IPS-20b (cell line): ENCODE measurements around the gene RAI14.
"Not testable (repeated sequence)": the region's sequence is repeated elsewhere in the genome, so short reads cannot be mapped to it uniquely, and the experiment has no call there.

ENCODE experiments used
- H3K27ac ChIP-seq: one replicate; pipeline ENCODE4 v1.5.1; 2013; ENCODE audit warnings: low read length
- H3K27me3 ChIP-seq: 2 replicates; pipeline ENCODE4 v1.6.1; 2013; ENCODE audit warnings: mild to moderate bottlenecking, low read length, inconsistent platforms; ENCODE audit not compliant: insufficient read depth
- H3K36me3 ChIP-seq: 2 replicates; pipeline ENCODE4 v1.6.1; 2013; ENCODE audit warnings: low read depth, mild to moderate bottlenecking, inconsistent platforms, low read length, moderate library complexity; ENCODE audit not compliant: insufficient read depth
- H3K4me1 ChIP-seq: 2 replicates; pipeline ENCODE4 v1.6.1; 2013; ENCODE audit warnings: mild to moderate bottlenecking, control low read depth, inconsistent platforms, low read length, moderate library complexity; ENCODE audit not compliant: insufficient read depth
- H3K4me3 ChIP-seq: 2 replicates; pipeline ENCODE4 v1.5.1; 2013; ENCODE audit warnings: mild to moderate bottlenecking, low read length, inconsistent platforms
- H3K9ac ChIP-seq: 2 replicates; pipeline ENCODE4 v1.6.1; 2013; ENCODE audit warnings: low read depth, mild to moderate bottlenecking, inconsistent platforms, low read length, moderate library complexity
- H3K9me3 ChIP-seq: 2 replicates; pipeline ENCODE4 v1.6.1; 2013; ENCODE audit warnings: mild to moderate bottlenecking, low read depth, low read length, inconsistent platforms; ENCODE audit not compliant: insufficient read depth

Gene RAI14

GRCh38 chr5:34719029-34719428, 62.9 kb downstream of the RAI14 start:
- Histone ChIP-seq H3K4me1 (peaks cover 38% of the 10 kb centered on the region), H3K36me3 (no peaks in the 10 kb centered on the region), H3K4me3 (no peak overlapping the region), H3K27me3 (no peaks in the 10 kb centered on the region), H3K9ac (no peak overlapping the region), H3K9me3 (no peaks in the 10 kb centered on the region), H3K27ac (no peak overlapping the region)

DNA sequence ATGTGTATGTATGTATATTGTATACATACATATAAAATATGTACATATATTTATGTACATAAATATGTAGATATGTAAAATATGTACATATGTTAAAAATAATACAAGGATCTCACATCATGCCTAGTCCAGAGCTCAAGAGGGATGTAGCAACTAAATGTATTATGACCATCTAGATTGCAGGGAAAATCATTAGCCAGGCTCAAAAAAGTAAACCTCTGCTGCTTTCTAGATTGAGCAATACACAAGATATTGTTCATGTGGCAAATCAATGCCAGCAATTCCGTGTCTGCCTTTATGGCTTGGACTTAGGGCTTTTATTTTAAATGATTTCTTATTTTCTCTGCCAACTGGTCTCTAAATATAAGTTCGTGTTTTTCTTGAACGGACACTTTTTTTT, 65.2 kb downstream of the RAI14 start:
- peaks cover 4% of the 10 kb centered on the region; the same call in 1 of the 2 replicates for H3K36me3 ChIP-seq
- H3K4me3 ChIP-seq: no peak overlapping the region
- H3K27me3 ChIP-seq: no peaks in the 10 kb centered on the region
- H3K4me1 ChIP-seq: peaks cover 36% of the 10 kb centered on the region
- H3K9ac ChIP-seq: no peak overlapping the region
- peaks cover 4% of the 10 kb centered on the region; the same call in 1 of the 2 replicates for H3K9me3 ChIP-seq
- no peak overlapping the region for H3K27ac ChIP-seq

- Histone ChIP-seq H3K9me3 (peaks cover 13% of the 10 kb centered on the region), H3K27me3 (no peaks in the 10 kb centered on the region), H3K27ac (no peak overlapping the region), H3K4me3 (no peak overlapping the region), H3K9ac (no peak overlapping the region), H3K36me3 (peaks cover 13% of the 10 kb centered on the region; the same call in 1 of the 2 replicates), H3K4me1 (peaks cover 28% of the 10 kb centered on the region; the same call in 1 of the 2 replicates)
Measured at GRCh38 chr5:34722183-34722582, 66.1 kb downstream of the RAI14 start.

DNA sequence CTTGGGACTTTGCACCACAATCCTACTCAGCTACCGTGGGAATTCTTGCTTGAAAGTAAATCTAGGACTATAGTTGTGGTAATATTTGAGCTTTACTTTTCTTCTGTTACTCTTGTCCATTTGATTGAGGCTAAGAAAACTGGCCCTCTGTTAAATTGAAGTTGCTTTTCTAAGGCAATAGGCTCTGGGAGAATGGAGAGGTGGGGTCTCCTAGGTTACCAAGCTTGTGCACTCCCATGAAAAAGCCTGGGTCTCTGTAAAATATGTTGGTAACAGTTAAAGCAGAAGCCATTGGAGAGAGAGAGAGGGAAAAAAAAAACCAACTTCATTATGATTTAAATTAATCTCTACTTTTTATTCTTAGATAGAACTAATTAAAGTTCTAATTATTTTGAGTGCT, 68.6 kb downstream of the RAI14 start:
- Histone ChIP-seq H3K9ac (no peak overlapping the region), H3K9me3 (peaks cover 24% of the 10 kb centered on the region), H3K4me3 (no peak overlapping the region), H3K36me3 (peaks cover 18% of the 10 kb centered on the region; the same call in 1 of the 2 replicates), H3K27me3 (no peaks in the 10 kb centered on the region), H3K27ac (no peak overlapping the region), H3K4me1 (peaks cover 4% of the 10 kb centered on the region; the same call in 1 of the 2 replicates)

- H3K36me3 ChIP-seq: peaks cover 18% of the 10 kb centered on the region; the same call in 1 of the 2 replicates
Measured at GRCh38 chr5:34727166-34727749, 71.1 kb downstream of the RAI14 start.

DNA sequence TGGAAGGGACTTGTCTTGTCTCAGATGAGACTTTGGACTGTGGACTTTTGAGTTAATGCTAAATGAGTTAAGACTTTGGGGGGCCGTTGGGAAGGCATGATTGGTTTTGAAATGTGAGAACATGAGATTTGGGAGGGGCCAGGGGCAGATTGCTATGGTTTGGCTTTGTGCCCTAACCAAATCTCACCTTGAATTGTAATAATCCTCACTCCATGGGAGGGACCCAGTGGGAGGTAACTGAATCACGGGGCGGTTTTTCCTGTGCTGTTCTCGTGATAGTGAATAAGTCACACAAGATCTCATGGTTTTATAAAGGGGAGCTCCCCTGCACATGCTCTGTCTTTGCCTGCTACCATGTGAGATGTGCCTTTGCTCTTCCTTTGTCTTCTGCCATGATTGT, 72.1 kb downstream of the RAI14 start:
- H3K9ac ChIP-seq: no peak overlapping the region
- peaks cover 24% of the 10 kb centered on the region for H3K9me3 ChIP-seq
- H3K36me3 ChIP-seq: peaks cover 18% of the 10 kb centered on the region; the same call in 1 of the 2 replicates
- peaks cover 6% of the 10 kb centered on the region; the same call in 1 of the 2 replicates for H3K4me1 ChIP-seq
- no peak overlapping the region for H3K4me3 ChIP-seq
- no peak overlapping the region for H3K27ac ChIP-seq
- H3K27me3 ChIP-seq: no peaks in the 10 kb centered on the region

More at GRCh38 chr5:34727166-34727749, 71.1 kb downstream of the RAI14 start:
- not testable (repeated sequence) for H3K27ac ChIP-seq, H3K9ac ChIP-seq, H3K4me1 ChIP-seq, H3K4me3 ChIP-seq, H3K27me3 ChIP-seq
- H3K9me3 ChIP-seq: peaks cover 24% of the 10 kb centered on the region

- Histone ChIP-seq H3K9me3 (peaks cover 17% of the 10 kb centered on the region), H3K4me1 (peaks cover 19% of the 10 kb centered on the region), H3K27me3 (no peaks in the 10 kb centered on the region), H3K36me3 (peaks cover 20% of the 10 kb centered on the region; the same call in 1 of the 2 replicates), H3K27ac (no peak overlapping the region), H3K4me3 (no peak overlapping the region), H3K9ac (no peak overlapping the region)
Measured at GRCh38 chr5:34731435-34732232, 75.5 kb downstream of the RAI14 start.

GRCh38 chr5:34734326-34734725, 78.2 kb downstream of the RAI14 start:
- Histone ChIP-seq H3K36me3 (peaks cover 9% of the 10 kb centered on the region; the same call in 1 of the 2 replicates), H3K9ac (no peak overlapping the region), H3K27ac (no peak overlapping the region), H3K4me1 (peaks cover 19% of the 10 kb centered on the region), H3K4me3 (no peak overlapping the region), H3K27me3 (no peaks in the 10 kb centered on the region), H3K9me3 (no peaks in the 10 kb centered on the region)

DNA sequence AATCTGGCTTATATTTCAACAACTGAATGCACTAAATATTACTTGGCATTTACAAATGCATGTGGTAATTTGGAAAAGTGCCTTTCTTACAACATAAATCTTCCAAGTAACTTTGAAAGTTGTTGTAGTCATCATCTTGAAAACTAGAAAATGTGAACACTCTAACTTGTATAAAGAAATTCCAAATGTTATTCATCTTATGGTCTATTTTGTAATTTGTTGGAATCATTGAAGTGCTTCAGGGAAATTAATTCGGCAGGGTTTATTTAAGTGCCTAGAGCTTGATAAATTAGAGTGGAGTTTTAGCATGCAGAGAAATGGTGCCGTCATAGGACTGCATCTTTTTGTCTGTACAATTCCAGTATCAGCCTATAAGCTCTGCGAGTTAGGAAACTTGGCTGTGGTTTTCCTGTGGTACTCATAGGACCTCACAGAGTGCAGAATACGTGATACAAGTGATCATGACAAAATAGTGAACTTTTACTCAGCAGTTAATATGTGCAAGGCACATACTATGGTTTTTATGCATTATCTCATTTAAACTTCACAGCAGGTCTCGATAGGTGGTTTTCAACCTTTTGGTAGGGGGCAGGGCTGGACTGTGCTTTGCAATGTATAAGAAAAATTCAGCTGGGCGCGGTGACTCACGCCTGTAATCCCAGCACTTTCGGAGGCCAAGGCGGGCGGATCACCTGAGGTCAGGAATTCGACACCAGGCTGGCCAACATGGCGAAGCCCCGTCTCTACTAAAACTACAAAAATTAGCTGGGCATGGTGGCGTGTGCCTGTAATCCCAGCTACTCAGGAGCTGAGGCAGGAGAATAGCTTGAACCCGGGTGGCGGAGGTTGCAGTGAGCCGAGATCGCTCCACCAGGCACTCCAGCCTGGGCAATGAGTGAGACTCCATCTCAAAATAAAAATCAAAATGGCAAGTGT, 79.6 kb downstream of the RAI14 start:
- Histone ChIP-seq H3K9me3 (no peaks in the 10 kb centered on the region), H3K4me3 (no peak overlapping the region), H3K4me1 (peaks cover 19% of the 10 kb centered on the region), H3K9ac (no peak overlapping the region), H3K27ac (no peak overlapping the region), H3K36me3 (peaks cover 9% of the 10 kb centered on the region; the same call in 1 of the 2 replicates), H3K27me3 (no peaks in the 10 kb centered on the region)

DNA sequence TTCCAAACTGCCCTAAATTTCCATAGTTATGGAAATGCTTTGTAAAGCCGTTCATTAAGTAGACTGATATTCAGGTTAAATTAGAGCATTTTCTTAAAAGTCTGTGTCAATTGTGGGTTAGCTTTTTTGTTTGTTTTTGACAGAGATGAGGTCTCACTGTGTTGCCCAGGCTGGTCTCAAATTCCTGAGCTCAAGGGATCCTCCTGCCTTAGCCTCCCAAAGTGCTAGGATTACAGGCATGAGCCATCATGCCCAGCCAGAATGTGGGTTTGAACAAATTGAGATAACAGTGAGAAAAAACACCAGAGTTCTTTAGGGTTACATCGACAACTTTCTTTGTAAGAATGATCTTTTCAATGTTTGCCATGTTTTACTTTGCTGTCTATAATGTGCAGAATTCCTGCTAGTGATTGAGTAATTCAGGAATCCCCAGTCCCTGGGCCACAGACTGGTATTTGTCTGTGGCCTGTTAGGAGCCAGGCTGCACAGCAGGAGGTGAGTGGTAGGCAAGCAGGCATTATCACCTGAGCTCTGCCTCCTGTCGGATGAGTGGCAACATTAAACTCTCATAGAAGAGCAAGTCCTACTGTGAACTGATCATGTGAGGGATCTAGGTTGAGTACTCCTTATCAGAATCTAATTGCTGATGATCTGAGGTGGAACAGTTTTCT, 80.5 kb downstream of the RAI14 start:
- H3K9me3 ChIP-seq: no peaks in the 10 kb centered on the region
- H3K27ac ChIP-seq: no peak overlapping the region
- peaks cover 14% of the 10 kb centered on the region for H3K4me1 ChIP-seq
- H3K36me3 ChIP-seq: peaks cover 9% of the 10 kb centered on the region; the same call in 1 of the 2 replicates
- H3K4me3 ChIP-seq: no peak overlapping the region
- no peaks in the 10 kb centered on the region for H3K27me3 ChIP-seq
- no peak overlapping the region for H3K9ac ChIP-seq

GRCh38 chr5:34737731-34738130, 81.6 kb downstream of the RAI14 start:
- H3K4me1 ChIP-seq: peaks cover 13% of the 10 kb centered on the region
- H3K9ac ChIP-seq: no peak overlapping the region
- H3K27ac ChIP-seq: no peak overlapping the region
- H3K27me3 ChIP-seq: no peaks in the 10 kb centered on the region
- H3K9me3 ChIP-seq: no peaks in the 10 kb centered on the region
- peaks cover 9% of the 10 kb centered on the region; the same call in 1 of the 2 replicates for H3K36me3 ChIP-seq
- no peak overlapping the region for H3K4me3 ChIP-seq
